H1 (cell line): ENCODE results near the gene TERF2IP.

Experiments used
- CEBPB ChIP-seq: IDR thresholded peaks from 2 replicates; pipeline ENCODE4 v1.6.1; 2012; ENCODE audit warnings: low read depth, low read length
- CTCF ChIP-seq, 3 experiments: IDR thresholded peaks; 1 replicate in 2 of 3; 2 replicates in 1 of 3; pipeline versions ENCODE4 v1.5.1 to v1.6.1; 2011; ENCODE audit warnings: low read length in 3 of 3, mild to moderate bottlenecking in 3 of 3, inconsistent platforms in 2 of 3, low read depth in 1 of 3, moderate library complexity in 1 of 3; ENCODE audit not compliant: insufficient read depth in 1 of 3; ENCODE audit errors: control extremely low read depth in 1 of 3
- EZH2 ChIP-seq: fragments of 200-600 bp; sonication (generic); IDR thresholded peaks from 2 replicates; pipeline ENCODE4 v1.7.1; 2012; ENCODE audit warnings: low read depth, mild to moderate bottlenecking, moderate library complexity, low read length, inconsistent platforms; ENCODE audit not compliant: severe bottlenecking
- JUND ChIP-seq: IDR thresholded peaks from 2 replicates; pipeline ENCODE4 v1.6.1; 2011; ENCODE audit warnings: mild to moderate bottlenecking, improper control_type of control experiment, low read length
- PHF8 ChIP-seq: fragments of 200-600 bp; sonication (generic); conservative IDR thresholded peaks from 2 replicates; pipeline ENCODE4 v1.7.1; 2012; ENCODE audit warnings: low read depth, mild to moderate bottlenecking, inconsistent platforms, low read length, moderate library complexity
- POLR2A ChIP-seq, 2 experiments: IDR thresholded peaks; 1 replicate in 1 of 2; 2 replicates in 1 of 2; pipeline ENCODE4 v1.6.1; 2011; ENCODE audit warnings: low read depth in 2 of 2, low read length in 2 of 2, mild to moderate bottlenecking in 2 of 2; ENCODE audit errors: control extremely low read depth in 1 of 2
- POLR2AphosphoS5 ChIP-seq: IDR thresholded peaks from 2 replicates; pipeline ENCODE4 v1.6.1; 2011; ENCODE audit warnings: low read depth, low read length
- RBBP5 ChIP-seq: IDR thresholded peaks from 2 replicates; pipeline ENCODE4 v1.7.1; 2012; ENCODE audit warnings: low read depth, mild to moderate bottlenecking, inconsistent platforms, low read length, moderate library complexity, borderline replicate concordance
- TBP ChIP-seq: IDR thresholded peaks from 2 replicates; pipeline ENCODE4 v1.6.1; 2011; ENCODE audit warnings: low read depth, low read length, improper control_type of control experiment
- ZNF274 ChIP-seq: IDR thresholded peaks from 2 replicates; pipeline ENCODE4 v1.7.0; 2012; ENCODE audit warnings: low read length, borderline replicate concordance; ENCODE audit errors: extremely low read depth

GRCh38 chr16:75626806-75627205 is 20.8 kb upstream of the TERF2IP start:
- no peak for TF ChIP-seq POLR2AphosphoS5
- no peak for TF ChIP-seq JUND
- TF ChIP-seq CEBPB, result no peak
- TF ChIP-seq EZH2, result no peak
- no peak for TF ChIP-seq POLR2A (IDR thresholded peaks at IDR 0.05; ENCODE audit: control extremely low read depth in 1 of 2, low read depth in 2 of 2, low read length in 2 of 2)
- no peak for TF ChIP-seq RBBP5
- TF ChIP-seq CTCF (IDR thresholded peaks at IDR 0.05; ENCODE audit: control extremely low read depth in 1 of 3, insufficient read depth in 1 of 3, low read depth in 1 of 3, low read length in 3 of 3), result no peak
- TF ChIP-seq TBP, result no peak
- no peak for TF ChIP-seq ZNF274
- no peak for TF ChIP-seq PHF8
